H1 (cell line): ENCODE results near the gene TMEM127. TPM values are rescaled to one million over a fixed set of nuclear protein-coding genes. Genes with fewer than 3 reads are reported as not detected.

Experiments
- CTCF ChIA-PET: fragments of 300-600 bp; sonication (Branson Sonifier 250); formaldehyde crosslinking; loops from one replicate; lab custom pipeline; 2021; ENCODE audit not compliant: partially characterized antibody; lab: Charles Lee
- POLR2A ChIA-PET: fragments of 300-600 bp; sonication (Branson Sonifier 250); formaldehyde crosslinking; loops from one replicate; lab custom pipeline; 2021; ENCODE audit warnings: inconsistent platforms; ENCODE audit not compliant: partially characterized antibody; lab: Charles Lee
- DNase-seq, 2 experiments: peaks; one replicate each; pipeline versions ENCODE4 v3.0.0 to v3.0.0-alpha.2; 2010 to 2022; ENCODE audit warnings: low spot score in 2 of 2, low read depth in 1 of 2, mixed read lengths in 1 of 2
- FAIRE-seq: peaks from 2 replicates; lab custom pipeline; 2011; peaks lifted over from hg19 to GRCh38; lab: Jason Lieb, UNC
- H2AFZ ChIP-seq: 2 replicates; pipeline ENCODE4 v1.8.1; 2012; ENCODE audit warnings: low read length, inconsistent platforms
- H2AK5ac ChIP-seq: 2 replicates; pipeline ENCODE4 v1.6.1; 2013; ENCODE audit warnings: low read depth, low read length
- H2BK120ac ChIP-seq: replicated peaks from 2 replicates; pipeline ENCODE3; 2013; ENCODE audit warnings: low read depth, low read length, inconsistent platforms
- H2BK12ac ChIP-seq: 2 replicates; pipeline ENCODE4 v1.6.1; 2013; ENCODE audit warnings: low read depth, low read length
- H2BK15ac ChIP-seq: 2 replicates; pipeline ENCODE4 v1.6.1; 2013; ENCODE audit warnings: low read length
- H2BK20ac ChIP-seq: 2 replicates; pipeline ENCODE4 v1.6.1; 2013; ENCODE audit warnings: low read length
- H2BK5ac ChIP-seq: 2 replicates; pipeline ENCODE4 v1.6.1; 2013; ENCODE audit warnings: low read depth, low read length
- H3K14ac ChIP-seq: 2 replicates; pipeline ENCODE4 v1.6.1; 2013; ENCODE audit warnings: inconsistent platforms; ENCODE audit not compliant: insufficient read length
- H3K18ac ChIP-seq: 2 replicates; pipeline ENCODE4 v1.6.1; 2013; ENCODE audit warnings: low read length; ENCODE audit errors: extremely low read depth
- H3K23ac ChIP-seq: 2 replicates; pipeline ENCODE4 v1.6.1; 2013; ENCODE audit warnings: inconsistent platforms; ENCODE audit not compliant: insufficient read length
- H3K23me2 ChIP-seq: 2 replicates; pipeline ENCODE4 v1.6.1; 2013; ENCODE audit warnings: low read depth, low read length
- H3K27ac ChIP-seq: 2 replicates; pipeline ENCODE4 v1.6.1; 2011; ENCODE audit warnings: low read depth, low read length, inconsistent platforms
- H3K27me3 ChIP-seq, 4 experiments: replicated peaks in 1 of 4; 1 replicate in 1 of 4; 2 replicates in 3 of 4; pipeline versions ENCODE4 v1.6.1 to v1.8.1; 2011 to 2013; ENCODE audit warnings: low read length in 3 of 4, mild to moderate bottlenecking in 3 of 4, inconsistent platforms in 2 of 4, mixed read lengths in 2 of 4, moderate library complexity in 1 of 4; ENCODE audit not compliant: control insufficient read depth in 3 of 4, insufficient read depth in 3 of 4; ENCODE audit errors: extremely low read depth in 1 of 4
- H3K36me3 ChIP-seq, 4 experiments: 2 replicates each; pipeline versions ENCODE4 v1.6.1 to v1.8.1; 2011 to 2013; ENCODE audit warnings: mild to moderate bottlenecking in 4 of 4, low read length in 3 of 4, moderate library complexity in 2 of 4, control low read depth in 1 of 4, inconsistent platforms in 1 of 4; ENCODE audit not compliant: insufficient read depth in 4 of 4, control insufficient read depth in 2 of 4
- H3K4ac ChIP-seq: replicated peaks from 2 replicates; pipeline ENCODE3; 2013; ENCODE audit warnings: low read length, low read depth, mixed read lengths, inconsistent platforms; ENCODE audit not compliant: insufficient read length
- H3K4me1 ChIP-seq, 4 experiments: replicated peaks in 1 of 4; 1 replicate in 1 of 4; 2 replicates in 3 of 4; pipeline versions ENCODE4 v1.6.1 to v1.8.1; 2011 to 2013; ENCODE audit warnings: low read length in 3 of 4, inconsistent platforms in 2 of 4, mixed read lengths in 1 of 4; ENCODE audit not compliant: insufficient read depth in 4 of 4, control insufficient read depth in 3 of 4
- H3K4me2 ChIP-seq, 2 experiments: 2 replicates each; pipeline versions ENCODE4 v1.6.1 to v1.8.1; 2011 to 2013; ENCODE audit warnings: low read depth in 2 of 2, low read length in 2 of 2, control low read depth in 1 of 2, inconsistent platforms in 1 of 2, mild to moderate bottlenecking in 1 of 2; ENCODE audit not compliant: insufficient read depth in 1 of 2
- H3K4me3 ChIP-seq, 4 experiments: fragments of 200-600, 300-600 bp in 1 of 4; sonication (generic), shearing (Covaris generic), sonication (Bioruptor Twin) in 1 of 4; 2 replicates each; pipeline versions ENCODE4 v1.5.1 to v1.8.1; 2011 to 2016; ENCODE audit warnings: low read length in 4 of 4, low read depth in 3 of 4, control low read depth in 2 of 4, inconsistent platforms in 2 of 4, mild to moderate bottlenecking in 2 of 4, mixed read lengths in 1 of 4, moderate library complexity in 1 of 4; ENCODE audit not compliant: insufficient read depth in 2 of 4; ENCODE audit errors: extremely low read depth in 1 of 4
- H3K56ac ChIP-seq: replicated peaks from 2 replicates; pipeline ENCODE3; 2013; ENCODE audit warnings: low read depth, mild to moderate bottlenecking, mixed read lengths, low read length, inconsistent platforms; ENCODE audit not compliant: insufficient read length
- H3K79me1 ChIP-seq: 2 replicates; pipeline ENCODE4 v1.6.1; 2013; ENCODE audit warnings: low read depth, low read length, control low read depth
- H3K79me2 ChIP-seq, 2 experiments: 2 replicates each; pipeline versions ENCODE4 v1.6.1 to v1.8.1; 2012 to 2013; ENCODE audit warnings: low read length in 2 of 2, mild to moderate bottlenecking in 2 of 2, inconsistent platforms in 1 of 2; ENCODE audit not compliant: insufficient read depth in 2 of 2, control insufficient read depth in 1 of 2
- H3K9ac ChIP-seq, 4 experiments: replicated peaks in 1 of 4; 1 replicate in 1 of 4; 2 replicates in 3 of 4; pipeline versions ENCODE4 v1.6.1 to v1.8.1; 2011 to 2013; ENCODE audit warnings: low read depth in 3 of 4, low read length in 3 of 4, control low read depth in 2 of 4, mild to moderate bottlenecking in 2 of 4, moderate library complexity in 2 of 4, inconsistent platforms in 1 of 4; ENCODE audit errors: extremely low read depth in 1 of 4
- H3K9me3 ChIP-seq, 2 experiments: 2 replicates each; pipeline versions ENCODE4 v1.6.1 to v1.8.1; 2012 to 2013; ENCODE audit warnings: mild to moderate bottlenecking in 2 of 2, moderate library complexity in 2 of 2, control low read depth in 1 of 2, inconsistent platforms in 1 of 2, low read depth in 1 of 2, low read length in 1 of 2, mixed read lengths in 1 of 2; ENCODE audit not compliant: insufficient read depth in 2 of 2
- H4K20me1 ChIP-seq, 2 experiments: replicated peaks in 1 of 2; 2 replicates each; pipeline versions ENCODE3 to v1.8.1; 2011 to 2013; ENCODE audit warnings: inconsistent platforms in 2 of 2, low read length in 2 of 2, mild to moderate bottlenecking in 1 of 2; ENCODE audit not compliant: insufficient read depth in 2 of 2, control insufficient read depth in 1 of 2
- H4K5ac ChIP-seq: 2 replicates; pipeline ENCODE4 v1.6.1; 2013; ENCODE audit warnings: low read length, low read depth, mixed read lengths, inconsistent platforms; ENCODE audit not compliant: insufficient read length
- H4K8ac ChIP-seq: 2 replicates; pipeline ENCODE4 v1.8.0; 2013; ENCODE audit warnings: mild to moderate bottlenecking, moderate library complexity, low read length, inconsistent platforms; ENCODE audit not compliant: insufficient read depth; ENCODE audit errors: extremely low read depth
- H4K91ac ChIP-seq: replicated peaks from 2 replicates; pipeline ENCODE3; 2013; ENCODE audit warnings: low read length, mixed read lengths, inconsistent platforms; ENCODE audit not compliant: insufficient read length
- ATF2 ChIP-seq: IDR thresholded peaks from 2 replicates; pipeline ENCODE4 v1.6.1; 2012; ENCODE audit warnings: low read length, inconsistent platforms
- CBX5 ChIP-seq: fragments of 300-800, 300-1000 bp; sonication (generic); IDR thresholded peaks from 2 replicates; pipeline ENCODE4 v1.7.1; 2016; ENCODE audit warnings: antibody characterized with exemption, low read length, low read depth
- CREB1 ChIP-seq: IDR thresholded peaks from 2 replicates; pipeline ENCODE4 v1.6.1; 2012; ENCODE audit warnings: inconsistent platforms
- HDAC2 ChIP-seq, 2 experiments: fragments of 300-600 bp in 1 of 2; sonication (generic) in 1 of 2; IDR thresholded peaks; 2 replicates each; pipeline ENCODE4 v1.6.1; 2011 to 2012; ENCODE audit warnings: low read depth in 2 of 2, low read length in 2 of 2, mild to moderate bottlenecking in 2 of 2, moderate library complexity in 2 of 2, borderline replicate concordance in 1 of 2, inconsistent platforms in 1 of 2
- MAX ChIP-seq: IDR thresholded peaks from 2 replicates; pipeline ENCODE4 v1.6.1; 2012; ENCODE audit warnings: inconsistent platforms
- RBBP5 ChIP-seq: IDR thresholded peaks from 2 replicates; pipeline ENCODE4 v1.7.1; 2012; ENCODE audit warnings: low read depth, mild to moderate bottlenecking, inconsistent platforms, low read length, moderate library complexity, borderline replicate concordance
- SP2 ChIP-seq: IDR thresholded peaks from 2 replicates; pipeline ENCODE4 v1.6.1; 2012; ENCODE audit warnings: mild to moderate bottlenecking, low read length, inconsistent platforms
- WGBS, 2 experiments: shearing (Covaris generic) in 1 of 2; methylation state at CpG; one replicate each; pipeline versions ENCODE4 v1.1.6 to v1.1.7; 2013 to 2015; ENCODE audit warnings: low lambda C conversion rate in 2 of 2, mixed read lengths in 2 of 2, inconsistent platforms in 1 of 2, low coverage in 1 of 2, missing lambda C conversion rate in 1 of 2; ENCODE audit not compliant: insufficient replicate concordance in 2 of 2, insufficient coverage in 1 of 2, insufficient read length in 1 of 2; ENCODE audit errors: extremely low coverage in 1 of 2, missing lambda C conversion rate in 1 of 2; 5-methylcytosine and 5-hydroxymethylcytosine counted together
- polyA plus RNA-seq, 7 experiments: library from polyadenylated mRNA; depleted of rRNA in 3 of 7; stranded (reverse) in 5 of 7; unstranded in 2 of 7; fragments of >200 nt in 5 of 7; fragments of 200-250 nt in 2 of 7; gene quantifications; 1 replicate in 5 of 7; 2 replicates in 1 of 7; 4 replicates in 1 of 7; pipeline versions ENCODE4 v1.2.1 to v1.2.3, GENCODE V29; 2011 to 2013; ENCODE audit warnings: missing spikeins in 2 of 7, mixed read lengths in 2 of 7
- total RNA-seq: library from RNA; stranded (reverse); fragmentation: NEBNext Ultra II Directional; extraction: Animal tissue kit (Norgen Biotek cat#: 25700); gene quantifications from 2 replicates; pipeline ENCODE4 v1.2.1, GENCODE V29; 2021

The TMEM127 gene
- total and polyA plus RNA-seq, 2 of the 8 experiments (the other 6 are each of a cell fraction or from before 2014, with no cell fraction given): 25.0 to 41.0 TPM

GRCh38 chr2:96248624-96249023 is 17.2 kb downstream of the TMEM127 start:
- no peak overlapping the region for H3K18ac ChIP-seq
- no peak overlapping the region for H2BK5ac ChIP-seq
- no peak overlapping the region for H3K4ac ChIP-seq
- 94% methylated on average over 4 of the region's 4 CpGs; no CpG with 5 or more reads in 1 of the 2 experiments for WGBS, 2 experiments
- H3K4me1 ChIP-seq: no peaks in the 10 kb centered on the region
- H4K20me1 ChIP-seq: peaks cover 0 to 3% of the 10 kb centered on the region in 2 experiments
- no peak overlapping the region for H3K4me3 ChIP-seq
- no peak overlapping the region for H2AFZ ChIP-seq
- no peak overlapping the region for H2BK12ac ChIP-seq
- H3K27ac ChIP-seq: no peak overlapping the region
- ChIA-PET CTCF (no interaction called here), POLR2A (interaction anchor here (0.5 to 2.0 kb wide), 4 partner anchors 9 to 45 kb away, joined by 3 to 6 read pairs (median 3); no protein-coding TSS in a partner anchor)
- no peak overlapping the region for H2BK120ac ChIP-seq
- no peaks in the 10 kb centered on the region for H3K9me3 ChIP-seq
- H3K36me3 ChIP-seq: peaks cover 0 to 5% (median 3%) of the 10 kb centered on the region in 4 experiments; a peak in 5 of 8 replicates
- no peak overlapping the region for H2BK15ac ChIP-seq
- H2AK5ac ChIP-seq: no peak overlapping the region
- H3K56ac ChIP-seq: no peak overlapping the region
- H4K91ac ChIP-seq: no peak overlapping the region
- no peaks in the 10 kb centered on the region for H3K27me3 ChIP-seq
- H3K79me2 ChIP-seq: no peaks in the 10 kb centered on the region
- peaks cover 2% of the 10 kb centered on the region; the same call in 1 of the 2 replicates for H3K79me1 ChIP-seq
- H2BK20ac ChIP-seq: no peak overlapping the region
- H4K8ac ChIP-seq: no peak overlapping the region
- no peak overlapping the region for H3K14ac ChIP-seq
- H3K9ac ChIP-seq: no peak overlapping the region
- H3K23ac ChIP-seq: no peak overlapping the region
- H3K4me2 ChIP-seq: no peak overlapping the region
- H4K5ac ChIP-seq: no peak overlapping the region
- H3K23me2 ChIP-seq: no peaks in the 10 kb centered on the region
- DNase-seq (no peak), FAIRE-seq (no peak)
- no peak for TF ChIP-seq ATF2
- TF ChIP-seq CBX5: no peak
- TF ChIP-seq HDAC2 (IDR thresholded peaks at IDR 0.05; ENCODE audit: borderline replicate concordance in 1 of 2, low read depth in 2 of 2, low read length in 2 of 2): no peak
- TF ChIP-seq SP2: no peak
- TF ChIP-seq MAX: no peak
- TF ChIP-seq RBBP5: no peak
- TF ChIP-seq CREB1: no peak
